IPS DF 4.7 (cell line): ENCODE measurements around the gene APOA4.

Source experiments
- DNase-seq: peaks from one replicate; pipeline ENCODE4 v3.0.0-alpha.2; 2013; ENCODE audit warnings: low spot score; ENCODE audit errors: extremely low read depth

Gene APOA4

DNA sequence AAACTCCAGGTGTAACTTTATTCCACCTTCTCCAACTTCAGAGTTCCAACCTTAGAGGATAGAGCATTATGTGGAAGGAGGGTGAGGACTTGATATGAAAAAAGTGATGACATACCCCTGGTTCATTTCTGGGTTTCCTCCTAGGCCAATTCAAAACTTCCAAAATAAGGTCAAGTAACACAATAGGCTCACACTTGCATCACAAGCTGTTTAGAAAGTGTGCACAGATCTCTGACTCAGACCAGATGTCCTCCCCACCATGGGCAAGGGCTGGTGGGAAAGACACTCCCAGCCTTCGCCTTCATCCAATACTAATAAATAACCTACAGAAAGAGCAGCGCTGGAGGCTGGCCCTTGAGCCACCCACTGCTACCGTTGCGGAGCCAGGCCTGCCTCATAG, 44.5 kb downstream of the APOA4 start:
- DNase-seq = no peak

DNA sequence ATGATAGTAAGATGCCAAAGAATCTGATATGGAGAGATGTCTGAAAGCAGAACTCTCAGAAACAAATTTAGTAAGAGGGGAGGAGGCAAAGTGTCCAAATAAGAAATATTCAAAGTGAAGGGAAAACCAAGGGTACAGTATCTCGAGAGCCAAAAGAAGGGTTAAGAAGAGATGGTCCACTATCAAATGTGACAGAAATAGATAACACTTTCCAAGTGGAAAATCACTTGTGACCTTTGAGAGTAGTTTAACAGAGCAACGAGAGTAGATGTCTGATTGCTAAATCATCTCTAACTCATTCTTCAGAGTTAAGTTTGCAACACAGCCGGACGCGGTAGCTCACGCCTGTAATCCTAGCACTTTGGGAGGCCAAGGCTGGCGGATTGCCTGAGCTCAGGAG, 46.0 kb downstream of the APOA4 start:
- no peak for DNase-seq

- no peak for DNase-seq
Measured at GRCh38 chr11:116776522-116776984, 46.6 kb downstream of the APOA4 start.

- no peak for DNase-seq
Measured at GRCh38 chr11:116775975-116776374, 47.1 kb downstream of the APOA4 start.

DNA sequence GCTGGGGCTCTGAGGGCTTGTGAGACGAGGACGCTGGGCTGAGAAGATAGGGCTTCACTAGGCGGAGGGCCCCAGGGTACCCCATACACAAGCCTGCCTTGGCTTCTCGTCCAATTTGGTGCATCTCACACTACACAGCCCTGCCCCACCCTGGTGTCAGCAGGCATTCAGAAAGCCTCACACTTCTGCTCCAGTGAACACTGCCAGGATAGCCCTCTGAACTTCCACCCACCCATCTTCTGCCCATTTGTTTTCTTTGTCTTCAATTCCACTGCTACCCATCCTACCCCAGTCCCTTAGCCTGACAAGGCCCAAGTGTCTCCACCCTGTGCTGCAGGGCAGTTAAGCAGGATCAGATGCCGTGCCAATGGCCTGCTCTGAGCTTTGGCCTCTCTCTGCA, 48.4 kb downstream of the APOA4 start:
- DNase-seq = no peak

GRCh38 chr11:116773203-116774097, 49.7 kb downstream of the APOA4 start:
- DNase-seq = no peak

- DNase-seq = peak; percentile 53
Measured at GRCh38 chr11:116772443-116773202, 50.5 kb downstream of the APOA4 start, which contains the start of gene BUD13. BUD13 (minus strand) TSS chr11:116772987; CDS start chr11:116772964, 23 bp downstream.

DNA sequence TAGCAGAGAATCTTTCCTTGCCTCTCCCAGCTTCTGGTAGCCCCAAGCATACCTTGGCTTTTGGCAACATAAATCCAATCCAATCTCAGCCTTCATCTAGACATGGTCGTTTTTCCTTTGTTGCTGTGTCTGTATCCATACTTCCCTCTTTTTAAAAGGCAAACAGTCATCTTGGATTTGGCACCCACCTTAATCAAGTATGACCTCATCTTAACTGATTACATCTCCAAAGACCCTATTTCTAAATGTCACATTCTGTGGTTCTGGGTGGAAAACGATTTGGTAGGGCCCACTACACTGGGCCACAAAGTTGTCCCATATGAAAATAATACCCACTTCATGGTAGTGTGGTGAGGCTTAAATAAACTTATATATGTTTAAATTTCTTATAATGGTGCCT, 51.2 kb downstream of the APOA4 start:
- DNase-seq = no peak
